ENCODE results near the gene CAMKK1.

CAMKK1 gene

GRCh38 chr17:3865176-3865575, 27.7 kb downstream of the CAMKK1 start:
- no peak for TF ChIP-seq SIN3A (IDR thresholded peaks at IDR 0.05; ENCODE audit: borderline replicate concordance, insufficient read depth, low read length)
- TF ChIP-seq REST (IDR thresholded peaks at IDR 0.05; ENCODE audit: insufficient read depth in 1 of 2, low read depth in 2 of 2, low read length in 2 of 2) = no peak
- TF ChIP-seq FOXP2 (optimal IDR thresholded peaks at IDR 0.05; ENCODE audit: borderline replicate concordance, extremely low read depth, extremely low read length, insufficient read depth) = no peak
- TF ChIP-seq POLR2AphosphoS5 (IDR thresholded peaks at IDR 0.05; ENCODE audit: low read depth, low read length) = no peak
- TF ChIP-seq TAF1 (IDR thresholded peaks at IDR 0.05; ENCODE audit: borderline replicate concordance, insufficient read depth, low read length) = no peak

DNA sequence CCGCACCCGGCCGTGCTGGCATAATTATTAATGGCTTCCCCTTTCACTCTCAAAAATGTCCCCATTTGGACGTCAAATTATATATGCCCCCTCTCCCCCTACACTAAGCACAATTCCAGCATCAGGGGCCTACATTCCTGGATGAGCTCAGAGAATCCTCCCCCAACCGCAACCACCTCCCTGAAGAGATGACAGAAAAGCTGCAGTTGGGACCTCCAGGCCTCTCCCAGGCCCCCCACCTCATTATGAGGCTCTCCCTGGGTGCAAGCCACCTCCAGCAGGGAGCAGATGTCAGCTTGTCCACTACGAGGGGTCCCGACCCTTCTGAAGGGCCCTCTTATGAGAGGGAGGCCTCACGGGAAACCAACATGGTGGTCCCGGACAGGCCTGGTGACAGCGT, 28.3 kb downstream of the CAMKK1 start:
- no peak for TF ChIP-seq TAF1 (IDR thresholded peaks at IDR 0.05; ENCODE audit: borderline replicate concordance, insufficient read depth, low read length)
- TF ChIP-seq POLR2AphosphoS5 (IDR thresholded peaks at IDR 0.05; ENCODE audit: low read depth, low read length) = no peak
- no peak for TF ChIP-seq FOXP2 (optimal IDR thresholded peaks at IDR 0.05; ENCODE audit: borderline replicate concordance, extremely low read depth, extremely low read length, insufficient read depth)
- TF ChIP-seq SIN3A (IDR thresholded peaks at IDR 0.05; ENCODE audit: borderline replicate concordance, insufficient read depth, low read length) = no peak
- TF ChIP-seq REST (IDR thresholded peaks at IDR 0.05; ENCODE audit: insufficient read depth in 1 of 2, low read depth in 2 of 2, low read length in 2 of 2) = no peak

DNA sequence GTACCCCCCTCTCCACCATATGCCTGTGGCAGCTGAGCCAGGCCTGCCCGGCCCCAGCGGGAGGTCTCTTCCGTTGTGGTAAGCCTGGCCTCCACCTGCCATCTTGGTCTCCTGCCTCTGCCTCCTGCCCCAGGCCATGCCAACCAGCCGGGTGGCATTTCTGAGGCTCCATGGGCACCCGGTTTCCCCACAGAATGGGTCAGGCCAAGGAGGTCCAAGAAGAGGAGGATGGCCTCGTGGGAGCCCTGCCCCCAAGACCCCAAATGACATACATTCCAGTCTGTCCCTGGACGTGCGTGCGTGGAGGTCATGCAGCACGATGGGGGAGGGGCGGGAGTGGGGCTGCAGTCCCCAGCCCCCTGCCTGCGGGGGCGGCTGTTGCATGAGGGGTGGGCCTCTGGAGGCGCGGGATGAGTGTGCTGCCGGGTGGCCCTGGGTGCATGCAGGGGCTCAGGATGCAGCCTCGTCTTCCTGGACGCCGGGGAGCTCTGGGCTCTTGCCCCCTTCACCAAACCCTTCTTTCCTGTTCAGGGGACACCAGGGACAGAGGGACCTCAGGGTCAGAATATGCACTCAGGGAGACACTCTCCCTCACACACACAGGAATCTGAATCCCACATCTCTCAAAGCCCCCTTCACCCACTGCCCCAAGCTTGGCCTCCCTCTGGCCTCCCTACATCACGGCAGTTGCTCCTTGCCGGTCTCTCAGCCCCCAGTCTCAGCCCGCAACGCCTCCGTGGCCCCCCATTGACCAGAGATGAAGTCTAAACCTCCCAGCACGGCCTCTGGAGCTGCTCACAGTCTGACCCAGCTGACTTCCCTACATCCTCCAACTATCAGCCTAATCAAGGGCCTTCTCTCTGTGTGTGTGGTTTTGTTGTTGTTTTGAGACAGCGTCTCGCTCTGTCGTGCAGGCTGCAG, 30.8 kb downstream of the CAMKK1 start:
- TF ChIP-seq POLR2AphosphoS5 (IDR thresholded peaks at IDR 0.05; ENCODE audit: low read depth, low read length) = no peak
- no peak for TF ChIP-seq TAF1 (IDR thresholded peaks at IDR 0.05; ENCODE audit: borderline replicate concordance, insufficient read depth, low read length)
- no peak for TF ChIP-seq FOXP2 (optimal IDR thresholded peaks at IDR 0.05; ENCODE audit: borderline replicate concordance, extremely low read depth, extremely low read length, insufficient read depth)
- no peak for TF ChIP-seq REST (IDR thresholded peaks at IDR 0.05; ENCODE audit: insufficient read depth in 1 of 2, low read depth in 2 of 2, low read length in 2 of 2)
- TF ChIP-seq SIN3A (IDR thresholded peaks at IDR 0.05; ENCODE audit: borderline replicate concordance, insufficient read depth, low read length) = no peak

DNA sequence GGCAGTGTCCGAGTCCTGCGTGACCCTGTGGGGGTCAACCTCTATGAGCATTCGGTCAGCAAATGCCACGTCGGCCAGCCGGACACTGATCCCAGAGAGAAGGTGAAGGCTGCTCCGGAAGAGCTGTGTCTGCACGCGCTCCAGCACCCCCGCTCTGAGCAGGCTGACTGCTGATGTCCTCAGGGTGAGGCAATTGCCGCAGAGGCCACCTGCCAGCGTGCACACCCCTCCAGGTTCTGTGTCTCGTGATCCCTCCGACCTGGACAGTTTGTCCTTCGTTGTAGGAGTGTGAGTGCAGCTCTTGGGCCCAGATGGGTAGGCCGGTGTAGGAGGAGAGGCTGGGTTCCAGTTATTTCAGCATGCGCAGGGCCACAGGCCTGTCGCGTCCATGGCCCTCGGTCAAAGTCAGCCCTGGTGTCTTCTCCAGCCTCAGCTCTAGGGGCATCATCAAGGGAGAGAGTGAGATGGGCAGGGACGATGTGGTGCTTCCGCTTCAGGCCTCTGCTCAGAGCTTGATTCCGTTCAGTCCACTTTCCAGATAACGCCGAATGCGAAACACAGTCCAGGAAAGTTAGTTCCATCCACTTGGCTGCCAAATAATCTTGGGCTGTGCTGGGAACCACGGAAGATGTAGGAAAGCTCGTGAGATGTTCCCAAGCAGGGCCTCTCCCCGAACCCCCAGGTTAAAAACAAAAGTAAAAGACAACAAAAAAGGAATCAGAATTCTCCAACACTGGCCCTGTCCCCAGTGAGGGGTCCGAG, 31.7 kb downstream of the CAMKK1 start:
- TF ChIP-seq FOXP2 (optimal IDR thresholded peaks at IDR 0.05; ENCODE audit: borderline replicate concordance, extremely low read depth, extremely low read length, insufficient read depth) = no peak

DNA sequence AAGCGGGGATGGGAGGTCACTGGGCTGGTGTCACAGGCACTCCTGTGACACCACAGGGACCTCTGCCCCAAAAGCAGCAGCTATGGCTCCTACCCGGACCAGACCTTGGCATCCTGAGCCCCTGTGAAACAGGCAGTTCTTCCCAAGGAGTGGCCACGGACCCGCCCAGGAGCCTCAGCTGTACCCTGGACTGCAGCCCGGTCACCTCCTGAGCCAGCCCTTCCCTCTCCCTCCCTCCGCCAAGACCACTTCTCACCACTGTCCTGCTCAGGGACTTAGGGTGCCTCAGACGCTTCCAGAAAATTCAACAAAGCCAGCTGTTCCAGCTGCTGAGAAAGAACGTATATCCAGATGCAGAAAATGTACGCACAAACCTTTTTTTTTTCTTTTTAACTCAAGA, 32.9 kb downstream of the CAMKK1 start:
- TF ChIP-seq FOXP2 (optimal IDR thresholded peaks at IDR 0.05; ENCODE audit: borderline replicate concordance, extremely low read depth, extremely low read length, insufficient read depth) = no peak
- no peak for TF ChIP-seq SIN3A (IDR thresholded peaks at IDR 0.05; ENCODE audit: borderline replicate concordance, insufficient read depth, low read length)
- TF ChIP-seq REST (IDR thresholded peaks at IDR 0.05; ENCODE audit: insufficient read depth in 1 of 2, low read depth in 2 of 2, low read length in 2 of 2) = no peak
- no peak for TF ChIP-seq TAF1 (IDR thresholded peaks at IDR 0.05; ENCODE audit: borderline replicate concordance, insufficient read depth, low read length)
- no peak for TF ChIP-seq POLR2AphosphoS5 (IDR thresholded peaks at IDR 0.05; ENCODE audit: low read depth, low read length)
